Brain microvascular endothelial cell (primary cell): ENCODE measurements around the gene MERTK.
A peak's percentile ranks its signal among the peaks of the same experiment; 100 is the strongest.
"Not testable (repeated sequence)": the region's sequence is repeated elsewhere in the genome, so short reads cannot be mapped to it uniquely, and the experiment has no call there.

Experiments used
- DNase-seq: peaks from one replicate; pipeline ENCODE4 v3.0.0-alpha.2; 2020
- H3K27ac ChIP-seq: fragments of 250-450 bp; sonication (Bioruptor Pico); 2 replicates; pipeline ENCODE4 v1.5.1; 2020; ENCODE audit warnings: mild to moderate bottlenecking, moderate library complexity
- H3K27me3 ChIP-seq: fragments of 250-450 bp; sonication (Bioruptor Pico); replicated peaks from 2 replicates; pipeline ENCODE4 v1.5.1; 2020; ENCODE audit warnings: mild to moderate bottlenecking
- H3K36me3 ChIP-seq: fragments of 250-450 bp; sonication (Bioruptor Pico); replicated peaks from 2 replicates; pipeline ENCODE4 v1.5.1; 2020; ENCODE audit warnings: mild to moderate bottlenecking
- H3K4me3 ChIP-seq: 2 replicates; pipeline ENCODE4 v1.5.1; 2011; ENCODE audit warnings: low read depth, mild to moderate bottlenecking, control low read depth, low read length, moderate library complexity
- in situ Hi-C: cut with HindIII; loops from 2 replicates; pipeline ENCODE4 v1.10.0; 2017; ENCODE audit warnings: low sequenced_read_pairs, low pct_ligation_motif_present
- TF ChIP-seq, protein P1 (sequence below): IDR thresholded peaks from 2 replicates; pipeline ENCODE4 v1.5.1; 2011; ENCODE audit warnings: low read depth, mild to moderate bottlenecking, moderate library complexity, low read length, control low read depth, inconsistent platforms; ENCODE audit errors: missing control alignments

Gene MERTK

DNA sequence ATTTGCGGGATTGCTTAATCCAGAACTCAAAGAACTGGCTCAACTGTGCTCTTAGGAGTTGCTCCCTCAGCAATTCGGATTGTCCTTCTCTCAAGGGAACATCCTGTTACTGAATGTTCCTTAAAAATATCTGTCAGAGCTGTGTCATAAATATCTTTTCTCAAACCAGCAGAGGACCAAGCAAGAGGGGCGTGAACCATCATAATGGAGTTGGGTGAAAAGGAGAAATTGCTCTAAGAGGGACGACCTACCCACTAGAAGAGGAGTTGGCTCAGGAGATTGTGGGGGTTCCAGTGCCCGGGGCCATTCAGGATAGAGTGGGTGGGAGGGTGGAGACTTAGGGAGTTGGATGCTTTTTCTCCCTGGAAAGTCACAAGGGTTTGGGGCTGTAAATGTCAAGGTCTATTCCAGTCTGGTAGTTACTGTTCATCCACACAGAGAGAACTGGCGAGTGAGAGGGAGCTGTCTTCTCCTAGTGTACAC is 59.5 kb downstream of the MERTK start:
- DNase-seq, result no peak
- Histone ChIP-seq H3K27me3 (peaks cover 2% of the 10 kb centered on the region), H3K4me3 (no peak overlapping the region), H3K36me3 (no peaks in the 10 kb centered on the region), H3K27ac (no peak overlapping the region)
- in situ Hi-C loops, result no loop called here
- TF ChIP-seq, protein P1, sequence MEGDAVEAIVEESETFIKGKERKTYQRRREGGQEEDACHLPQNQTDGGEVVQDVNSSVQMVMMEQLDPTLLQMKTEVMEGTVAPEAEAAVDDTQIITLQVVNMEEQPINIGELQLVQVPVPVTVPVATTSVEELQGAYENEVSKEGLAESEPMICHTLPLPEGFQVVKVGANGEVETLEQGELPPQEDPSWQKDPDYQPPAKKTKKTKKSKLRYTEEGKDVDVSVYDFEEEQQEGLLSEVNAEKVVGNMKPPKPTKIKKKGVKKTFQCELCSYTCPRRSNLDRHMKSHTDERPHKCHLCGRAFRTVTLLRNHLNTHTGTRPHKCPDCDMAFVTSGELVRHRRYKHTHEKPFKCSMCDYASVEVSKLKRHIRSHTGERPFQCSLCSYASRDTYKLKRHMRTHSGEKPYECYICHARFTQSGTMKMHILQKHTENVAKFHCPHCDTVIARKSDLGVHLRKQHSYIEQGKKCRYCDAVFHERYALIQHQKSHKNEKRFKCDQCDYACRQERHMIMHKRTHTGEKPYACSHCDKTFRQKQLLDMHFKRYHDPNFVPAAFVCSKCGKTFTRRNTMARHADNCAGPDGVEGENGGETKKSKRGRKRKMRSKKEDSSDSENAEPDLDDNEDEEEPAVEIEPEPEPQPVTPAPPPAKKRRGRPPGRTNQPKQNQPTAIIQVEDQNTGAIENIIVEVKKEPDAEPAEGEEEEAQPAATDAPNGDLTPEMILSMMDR, result no peak

DNA sequence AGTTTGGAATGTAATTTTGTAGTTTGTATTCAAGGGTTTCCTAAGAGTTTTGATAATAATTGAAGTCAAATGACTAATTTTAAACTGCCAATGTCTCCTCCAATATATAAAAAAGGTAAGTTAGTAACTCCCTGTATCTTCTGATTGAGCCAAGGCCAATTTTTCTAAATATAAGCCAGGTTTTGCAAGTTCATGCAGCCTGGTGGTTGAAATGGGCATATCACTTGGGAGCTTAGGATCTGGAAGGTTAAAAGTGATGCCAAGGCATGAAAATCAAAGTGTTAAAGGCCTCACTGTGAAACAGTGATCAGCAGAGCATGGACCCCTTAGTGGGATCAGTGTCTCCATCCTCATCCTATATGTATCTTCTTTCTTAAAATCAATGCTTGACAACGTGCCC is 60.5 kb downstream of the MERTK start:
- in situ Hi-C loops, result no loop called here
- TF ChIP-seq, protein P1, result peak; percentile 42
- peaks cover 2% of the 10 kb centered on the region for H3K27me3 ChIP-seq
- no peak overlapping the region for H3K4me3 ChIP-seq
- DNase-seq, result no peak
- no peak overlapping the region for H3K27ac ChIP-seq
- H3K36me3 ChIP-seq, result no peaks in the 10 kb centered on the region

DNA sequence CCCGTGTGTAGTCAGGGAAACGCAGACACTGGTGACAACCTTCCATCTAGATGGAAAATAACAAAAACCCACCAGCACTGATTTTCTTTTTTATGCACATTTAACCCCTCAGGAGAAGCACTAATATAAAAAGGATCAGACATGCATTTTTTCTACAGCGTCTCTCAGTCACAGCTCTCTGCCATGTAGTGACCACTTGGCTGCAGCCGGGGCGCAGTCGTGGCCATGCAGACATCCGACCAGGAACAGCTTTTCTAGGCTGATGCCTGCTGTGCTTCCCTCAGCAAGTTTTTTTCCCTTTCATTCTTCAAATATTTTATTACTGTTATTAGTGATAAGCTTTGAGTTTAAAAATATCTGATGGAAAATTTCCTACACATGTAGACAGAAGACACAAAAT is 63.3 kb downstream of the MERTK start:
- TF ChIP-seq, protein P1, result no peak
- no peak overlapping the region for H3K27ac ChIP-seq
- peaks cover 2% of the 10 kb centered on the region for H3K27me3 ChIP-seq
- H3K36me3 ChIP-seq, result no peaks in the 10 kb centered on the region
- no peak overlapping the region for H3K4me3 ChIP-seq
- no peak for DNase-seq
- in situ Hi-C loops, result no loop called here

- H3K27me3 ChIP-seq, result not testable (repeated sequence)
Observed at GRCh38 chr2:111963086-111963485, 64.7 kb downstream of the MERTK start.

DNA sequence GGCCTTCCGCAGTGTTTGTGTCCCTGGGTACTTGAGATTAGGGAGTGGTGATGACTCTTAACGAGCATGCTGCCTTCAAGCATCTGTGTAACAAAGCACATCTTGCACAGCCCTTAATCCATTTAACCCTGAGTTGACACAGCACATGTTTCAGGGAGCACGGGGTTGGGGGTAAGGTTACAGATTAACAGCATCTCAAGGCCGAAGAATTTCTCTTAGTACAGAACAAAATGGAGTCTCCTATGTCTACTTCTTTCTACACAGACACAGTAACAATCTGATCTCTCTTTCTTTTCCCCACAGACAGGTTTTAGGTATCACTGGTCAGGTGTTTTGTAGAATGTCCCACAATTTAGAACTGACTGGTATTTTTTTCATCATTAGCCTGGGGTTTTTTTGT is 65.1 kb downstream of the MERTK start:
- in situ Hi-C loops, H3K36me3 ChIP-seq, H3K4me3 ChIP-seq, DNase-seq, H3K27ac ChIP-seq, H3K27me3 ChIP-seq: not testable (repeated sequence)

More at GRCh38 chr2:111963086-111963485, 64.7 kb downstream of the MERTK start:
- DNase-seq, H3K27ac ChIP-seq, in situ Hi-C loops, H3K36me3 ChIP-seq, H3K4me3 ChIP-seq: not testable (repeated sequence)

- Histone ChIP-seq H3K27ac (no peak overlapping the region), H3K4me3 (no peak overlapping the region), H3K36me3 (no peaks in the 10 kb centered on the region), H3K27me3 (no peaks in the 10 kb centered on the region)
- no peak for DNase-seq
- TF ChIP-seq, protein P1, result no peak
- in situ Hi-C loops, result no loop called here
Observed at GRCh38 chr2:111965062-111965461, 66.7 kb downstream of the MERTK start.

GRCh38 chr2:111966241-111966640 is 67.8 kb downstream of the MERTK start:
- H3K27ac ChIP-seq, result no peak overlapping the region

More at GRCh38 chr2:111966241-111966640, 67.8 kb downstream of the MERTK start:
- in situ Hi-C loops, result no loop called here
- H3K36me3 ChIP-seq, result no peaks in the 10 kb centered on the region
- TF ChIP-seq, protein P1, result no peak
- no peak overlapping the region for H3K4me3 ChIP-seq
- H3K27me3 ChIP-seq, result no peaks in the 10 kb centered on the region
- no peak for DNase-seq
